AG04450 (cell line): ENCODE data around the gene BRD9. TPM values are rescaled to one million over a fixed set of nuclear protein-coding genes. Genes with fewer than 3 reads are reported as not detected.

Experiments used
- CTCF ChIA-PET: fragments of 300-600, 350-600 bp; formaldehyde crosslinking; extraction: SDS; loops from one replicate; lab custom pipeline; 2022; ENCODE audit warnings: antibody characterized with exemption, inconsistent platforms; lab: Charles Lee
- POLR2A ChIA-PET: fragments of 350-600 bp; formaldehyde crosslinking; extraction: SDS; loops from one replicate; lab custom pipeline; 2021; ENCODE audit warnings: antibody characterized with exemption, inconsistent platforms; lab: Yijun Ruan, JAX
- DNase-seq: peaks from one replicate; pipeline ENCODE4 v3.0.0-alpha.2; 2011; ENCODE audit warnings: low read depth, low spot score
- H3K27ac ChIP-seq: one replicate; pipeline ENCODE4 v1.5.1; 2012; ENCODE audit warnings: low read depth, low read length, control low read depth
- H3K27me3 ChIP-seq: one replicate; pipeline ENCODE4 v1.6.0; 2012; ENCODE audit warnings: low read length; ENCODE audit not compliant: control insufficient read depth, insufficient read depth
- H3K4me3 ChIP-seq: 2 replicates; pipeline ENCODE4 v1.5.1; 2011; ENCODE audit warnings: mild to moderate bottlenecking, low read depth, low read length, control low read depth
- H3K9me3 ChIP-seq: 2 replicates; pipeline ENCODE4 v1.5.1; 2012; ENCODE audit warnings: low read length; ENCODE audit not compliant: control insufficient read depth, insufficient read depth
- polyA plus RNA-seq: library from polyadenylated mRNA; depleted of rRNA; stranded (reverse); fragments of >200 nt; gene quantifications from 2 replicates; pipeline ENCODE4 v1.2.3, GENCODE V29; 2011
- TF ChIP-seq, protein P1 (sequence below): IDR thresholded peaks from 2 replicates; pipeline ENCODE4 v1.5.1; 2011; ENCODE audit warnings: low read depth, low read length, control low read depth, inconsistent platforms

Gene BRD9
- polyA plus RNA-seq, 1 experiment: 10.6 TPM

DNA sequence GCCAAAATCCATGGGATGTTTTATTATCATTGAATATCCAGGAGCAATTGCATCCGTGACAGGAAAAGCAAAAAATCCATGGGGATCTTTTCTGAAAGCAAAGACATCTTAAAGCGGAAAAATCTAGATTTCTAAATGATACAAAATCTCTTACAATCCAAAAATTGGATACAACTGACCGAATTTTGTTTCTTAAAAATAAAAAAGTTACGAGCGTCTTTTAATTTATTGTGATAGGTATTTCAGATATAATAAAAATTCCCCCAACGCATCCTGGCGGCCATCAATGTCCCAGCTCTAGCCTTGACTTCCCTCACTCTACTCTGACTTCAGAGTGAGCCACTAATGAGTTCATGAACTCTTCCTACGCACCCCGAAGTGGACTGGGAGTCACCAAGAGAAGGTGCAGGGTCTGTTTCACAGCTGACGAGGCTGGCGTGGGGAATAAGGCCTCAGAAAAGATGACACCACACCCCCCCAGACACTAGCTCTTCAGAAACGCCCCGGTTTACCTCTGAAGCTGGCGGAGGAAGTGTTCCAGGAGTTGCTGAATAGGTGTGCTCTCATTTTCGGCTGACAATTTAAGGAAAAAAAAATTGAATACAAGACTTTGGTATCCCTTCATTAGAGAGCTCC lies 3.4 kb downstream of the BRD9 start:
- POLR2A ChIA-PET: no interaction called here
- no peak overlapping the region for H3K27ac ChIP-seq
- CTCF ChIA-PET: interaction anchor here (1.2 kb wide), 1 partner anchor 13 kb away, joined by 4 read pairs; no protein-coding TSS in a partner anchor
- H3K27me3 ChIP-seq: no peaks in the 10 kb centered on the region
- TF ChIP-seq, protein P1, sequence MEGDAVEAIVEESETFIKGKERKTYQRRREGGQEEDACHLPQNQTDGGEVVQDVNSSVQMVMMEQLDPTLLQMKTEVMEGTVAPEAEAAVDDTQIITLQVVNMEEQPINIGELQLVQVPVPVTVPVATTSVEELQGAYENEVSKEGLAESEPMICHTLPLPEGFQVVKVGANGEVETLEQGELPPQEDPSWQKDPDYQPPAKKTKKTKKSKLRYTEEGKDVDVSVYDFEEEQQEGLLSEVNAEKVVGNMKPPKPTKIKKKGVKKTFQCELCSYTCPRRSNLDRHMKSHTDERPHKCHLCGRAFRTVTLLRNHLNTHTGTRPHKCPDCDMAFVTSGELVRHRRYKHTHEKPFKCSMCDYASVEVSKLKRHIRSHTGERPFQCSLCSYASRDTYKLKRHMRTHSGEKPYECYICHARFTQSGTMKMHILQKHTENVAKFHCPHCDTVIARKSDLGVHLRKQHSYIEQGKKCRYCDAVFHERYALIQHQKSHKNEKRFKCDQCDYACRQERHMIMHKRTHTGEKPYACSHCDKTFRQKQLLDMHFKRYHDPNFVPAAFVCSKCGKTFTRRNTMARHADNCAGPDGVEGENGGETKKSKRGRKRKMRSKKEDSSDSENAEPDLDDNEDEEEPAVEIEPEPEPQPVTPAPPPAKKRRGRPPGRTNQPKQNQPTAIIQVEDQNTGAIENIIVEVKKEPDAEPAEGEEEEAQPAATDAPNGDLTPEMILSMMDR: no peak
- no peaks in the 10 kb centered on the region; the same call in 1 of the 2 replicates for H3K9me3 ChIP-seq
- DNase-seq: no peak
- no peak overlapping the region for H3K4me3 ChIP-seq

DNA sequence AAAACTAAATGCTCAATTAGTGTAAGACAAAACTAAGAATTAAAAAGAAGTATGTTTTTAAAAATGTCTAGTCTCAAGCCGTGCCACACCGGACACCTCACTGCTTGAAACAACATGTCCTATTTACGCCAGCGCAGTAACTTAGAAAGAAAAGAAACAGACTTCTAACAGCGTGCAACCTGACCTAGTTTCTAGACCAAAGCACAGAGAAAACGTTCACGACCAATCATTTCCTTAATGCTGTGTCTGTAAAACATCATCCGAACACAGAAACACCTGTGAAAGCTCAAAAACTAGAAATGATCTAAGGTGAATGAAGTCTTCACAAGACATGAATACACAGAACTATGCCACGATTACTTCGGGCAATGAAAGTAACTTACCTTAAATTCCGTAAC lies 4.0 kb downstream of the BRD9 start:
- H3K4me3 ChIP-seq: no peak overlapping the region
- no peaks in the 10 kb centered on the region for H3K27me3 ChIP-seq
- peaks cover 3% of the 10 kb centered on the region; the same call in 1 of the 2 replicates for H3K9me3 ChIP-seq
- CTCF ChIA-PET: interaction anchor here (1.2 kb wide), 1 partner anchor 14 kb away, joined by 4 read pairs; no protein-coding TSS in a partner anchor
- TF ChIP-seq, protein P1: no peak
- no peak overlapping the region for H3K27ac ChIP-seq
- DNase-seq: no peak
- POLR2A ChIA-PET: no interaction called here

DNA sequence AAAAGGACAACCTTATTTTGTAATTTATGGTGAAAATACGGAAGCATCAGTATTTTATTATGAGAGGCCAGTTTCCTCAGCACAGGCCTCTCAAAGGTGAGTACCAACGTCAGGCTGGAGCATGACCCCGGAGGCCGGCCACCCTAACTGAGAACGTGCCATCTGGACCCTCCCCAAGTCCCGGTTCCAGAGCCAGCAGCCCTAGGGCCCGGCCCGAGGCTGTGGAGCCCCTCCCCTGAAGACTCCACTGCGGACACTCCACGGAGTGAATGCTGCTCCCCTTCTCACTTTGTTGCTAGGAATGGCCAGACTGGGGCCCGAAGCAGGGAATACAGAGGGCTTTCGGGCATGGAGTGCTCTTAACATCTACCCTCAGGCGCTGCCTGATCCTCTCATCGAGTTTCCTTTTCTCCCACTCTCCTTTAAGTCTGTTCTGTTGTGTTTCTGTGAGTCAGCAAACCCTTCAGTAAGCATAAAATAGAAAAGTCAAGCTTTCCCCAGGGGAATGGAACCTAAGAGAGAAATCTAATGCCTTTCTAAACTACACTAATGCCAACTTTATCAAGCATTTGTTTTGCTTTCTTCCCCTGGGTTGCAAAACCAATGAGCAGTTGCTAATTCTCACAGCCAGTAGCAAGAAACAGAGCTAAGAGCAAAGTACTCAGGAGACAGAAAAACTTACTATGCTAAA lies 4.5 kb downstream of the BRD9 start:
- no peak for DNase-seq
- TF ChIP-seq, protein P1: no peak
- H3K4me3 ChIP-seq: no peak overlapping the region
- no peaks in the 10 kb centered on the region for H3K27me3 ChIP-seq
- ChIA-PET CTCF (no interaction called here), POLR2A (no interaction called here)
- no peak overlapping the region for H3K27ac ChIP-seq
- peaks cover 6% of the 10 kb centered on the region; the same call in 1 of the 2 replicates for H3K9me3 ChIP-seq

DNA sequence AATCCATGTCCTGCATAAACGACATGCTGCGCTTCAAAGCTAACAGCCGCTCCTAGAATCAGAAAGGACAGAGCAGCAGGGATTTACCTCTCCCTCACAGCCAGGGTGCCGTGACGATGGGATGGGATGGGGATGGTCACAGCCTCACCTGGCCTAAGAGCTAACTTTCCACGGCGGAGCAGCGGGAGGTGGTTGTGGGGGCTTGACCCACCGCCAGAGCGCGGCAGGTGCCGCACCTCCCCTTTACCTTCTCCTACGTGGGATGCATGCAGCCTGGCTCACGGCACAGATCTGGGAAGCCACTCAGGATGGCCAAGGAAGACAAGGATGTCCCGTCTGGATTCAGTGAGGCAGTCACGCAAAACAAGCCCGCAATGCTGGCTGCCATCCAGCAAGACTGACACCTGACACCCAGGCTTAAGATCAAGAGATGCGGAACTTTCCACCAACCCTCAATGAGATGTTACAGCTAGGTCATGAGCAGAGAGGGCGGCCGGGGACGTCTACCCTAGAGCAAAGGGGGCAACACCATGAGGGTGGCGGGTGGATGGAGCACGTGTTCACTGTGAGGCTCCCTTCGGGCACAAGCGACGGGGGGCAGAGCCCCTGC lies 5.8 kb downstream of the BRD9 start:
- no peak overlapping the region for H3K4me3 ChIP-seq
- DNase-seq: no peak
- H3K27ac ChIP-seq: no peak overlapping the region
- ChIA-PET CTCF (no interaction called here), POLR2A (no interaction called here)
- no peaks in the 10 kb centered on the region for H3K27me3 ChIP-seq
- TF ChIP-seq, protein P1: no peak
- peaks cover 13% of the 10 kb centered on the region; the same call in 1 of the 2 replicates for H3K9me3 ChIP-seq

DNA sequence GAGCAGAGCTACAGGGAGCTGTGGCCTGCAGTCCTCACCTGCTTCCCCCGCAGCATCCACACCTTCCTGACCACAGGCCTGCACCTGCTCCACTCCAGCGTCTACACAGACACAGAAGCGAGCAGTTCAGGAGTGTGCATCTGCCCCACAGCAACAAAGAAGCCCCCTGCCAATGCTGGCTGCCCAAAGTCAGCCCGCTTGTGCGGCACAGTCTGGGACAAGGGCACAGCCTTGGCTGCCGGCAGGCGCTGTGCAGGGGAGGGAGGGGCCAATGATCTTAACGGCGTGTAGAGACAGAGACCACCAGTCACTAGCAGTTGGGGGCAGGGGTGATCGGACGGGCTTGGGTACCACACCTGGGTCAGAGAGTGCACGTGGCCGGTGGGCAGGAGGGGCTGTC lies 6.6 kb downstream of the BRD9 start:
- no peaks in the 10 kb centered on the region for H3K27me3 ChIP-seq
- no peak overlapping the region for H3K4me3 ChIP-seq
- TF ChIP-seq, protein P1: no peak
- peaks cover 13% of the 10 kb centered on the region; the same call in 1 of the 2 replicates for H3K9me3 ChIP-seq
- DNase-seq: no peak
- H3K27ac ChIP-seq: no peak overlapping the region
- ChIA-PET CTCF (no interaction called here), POLR2A (no interaction called here)
